HG03520 (cell line): ENCODE data around the gene DCPS.
"Not testable (repeated sequence)": the region's sequence is repeated elsewhere in the genome, so short reads cannot be mapped to it uniquely, and the experiment has no call there.

ENCODE experiments used
- ATAC-seq: cut with Tn5 transposase; IDR thresholded peaks from one replicate; pipeline ENCODE4 v1.9.1; 2021; ENCODE audit warnings: mild to moderate bottlenecking, moderate library complexity; ENCODE audit not compliant: unreplicated experiment

DCPS gene

DNA sequence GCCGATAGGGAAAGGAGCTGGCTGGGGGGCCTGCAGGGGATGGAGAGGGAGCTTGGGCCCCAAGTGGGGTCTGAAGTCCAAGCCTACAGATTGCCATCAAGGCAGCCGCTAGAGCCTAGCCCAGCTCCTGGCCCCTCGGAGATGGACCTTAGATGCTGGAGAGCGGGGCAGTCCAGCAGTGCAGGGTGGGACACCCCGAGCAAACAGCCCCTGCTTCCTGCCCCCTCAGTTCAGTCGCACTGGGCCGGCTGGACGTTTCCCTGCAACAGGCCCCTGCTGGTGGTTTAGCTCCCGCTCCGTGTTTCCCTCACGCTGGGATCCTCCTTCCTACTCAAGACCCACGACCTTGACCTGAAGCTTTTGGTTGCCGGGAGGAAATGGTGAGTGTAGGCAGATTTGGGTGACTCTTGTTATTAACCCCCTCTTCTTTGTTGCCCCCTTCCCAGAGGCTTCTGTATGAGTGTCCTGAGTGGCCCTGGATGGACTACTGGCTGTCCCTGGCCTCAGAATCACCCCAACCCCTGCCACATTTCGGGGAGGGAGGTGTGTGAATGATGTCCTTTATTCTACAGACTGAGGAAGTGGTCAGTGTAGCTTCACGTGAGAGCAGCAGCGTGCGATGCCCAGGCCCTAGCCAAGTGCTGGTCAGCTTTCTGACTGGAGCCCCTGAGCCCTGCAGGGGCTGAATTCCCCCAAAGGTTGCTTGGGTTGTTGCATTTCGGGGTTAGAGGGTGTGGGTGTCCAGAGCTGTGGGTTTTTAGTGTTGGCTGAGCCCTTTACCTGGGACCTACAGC lies 54.3 kb downstream of the DCPS start:
- ATAC-seq: no peak

DNA sequence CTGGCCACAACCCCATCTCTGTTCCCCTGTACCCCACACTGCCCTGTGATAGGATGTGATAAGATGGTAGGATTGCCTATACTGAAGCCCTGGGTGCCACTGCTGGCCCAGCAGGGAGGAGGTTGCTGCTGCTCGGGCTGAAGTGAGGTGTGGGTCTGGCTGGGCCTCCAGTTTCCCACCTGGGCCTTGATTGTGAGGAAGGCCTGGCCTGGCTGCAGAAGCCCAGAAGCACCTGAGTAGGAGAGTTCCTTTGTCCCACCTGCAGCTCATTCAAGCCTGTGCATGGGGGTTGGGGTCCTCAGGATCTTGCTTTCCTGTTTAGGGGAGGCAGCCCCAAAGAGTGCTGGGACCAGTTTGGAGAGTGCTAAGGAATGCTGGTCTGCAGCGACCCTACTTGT lies 54.9 kb downstream of the DCPS start:
- no peak for ATAC-seq

DNA sequence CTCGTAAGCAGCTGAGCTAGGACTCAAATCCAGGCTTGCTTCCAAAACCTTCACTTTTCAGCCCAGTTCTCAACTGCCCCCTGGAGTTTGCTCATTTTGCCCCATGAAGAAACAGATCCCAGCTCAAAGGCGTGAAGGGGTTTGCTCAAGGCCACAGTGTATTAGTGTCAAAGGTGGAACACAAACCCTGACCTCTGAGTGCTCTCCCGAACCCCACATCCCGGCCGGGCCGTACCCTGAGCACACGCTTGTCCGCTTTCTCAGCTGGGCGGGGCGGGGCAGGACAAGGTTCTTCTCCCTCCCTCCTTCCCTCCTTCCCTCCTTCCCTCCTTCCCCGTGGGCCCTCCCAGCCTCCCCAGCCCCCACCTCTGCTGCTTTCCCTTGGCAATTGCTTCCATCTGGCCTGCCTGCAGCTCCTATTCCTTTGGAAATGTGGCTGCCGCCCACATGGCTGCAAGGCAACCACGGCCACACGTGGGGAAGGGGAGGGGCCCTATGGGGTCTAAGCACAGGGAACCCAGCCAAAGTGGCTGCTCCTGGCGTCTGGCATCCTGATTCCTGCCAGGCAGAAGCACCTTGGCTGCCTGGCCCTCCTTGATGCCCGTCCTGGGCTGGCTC lies 55.7 kb downstream of the DCPS start:
- no peak for ATAC-seq

DNA sequence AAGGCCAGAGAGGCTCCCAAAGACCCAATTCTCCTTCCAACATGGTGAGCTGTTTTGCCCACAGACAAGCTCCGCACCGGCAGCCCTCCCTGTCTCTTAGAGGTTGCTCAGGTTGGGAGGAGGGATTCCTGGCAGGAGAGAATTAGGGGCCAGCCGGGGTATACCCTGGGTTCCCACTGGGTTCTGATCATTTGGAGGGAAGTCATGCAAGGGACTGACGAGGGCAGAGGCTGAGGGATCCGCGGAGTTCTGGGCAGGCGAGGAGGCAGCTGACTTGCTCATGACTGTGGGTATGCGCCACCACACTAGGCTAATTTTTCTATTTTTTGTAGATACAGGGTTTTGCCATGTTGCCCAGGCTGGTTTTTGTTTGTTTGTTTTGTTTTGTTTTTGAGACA lies 56.2 kb downstream of the DCPS start:
- ATAC-seq: no peak

DNA sequence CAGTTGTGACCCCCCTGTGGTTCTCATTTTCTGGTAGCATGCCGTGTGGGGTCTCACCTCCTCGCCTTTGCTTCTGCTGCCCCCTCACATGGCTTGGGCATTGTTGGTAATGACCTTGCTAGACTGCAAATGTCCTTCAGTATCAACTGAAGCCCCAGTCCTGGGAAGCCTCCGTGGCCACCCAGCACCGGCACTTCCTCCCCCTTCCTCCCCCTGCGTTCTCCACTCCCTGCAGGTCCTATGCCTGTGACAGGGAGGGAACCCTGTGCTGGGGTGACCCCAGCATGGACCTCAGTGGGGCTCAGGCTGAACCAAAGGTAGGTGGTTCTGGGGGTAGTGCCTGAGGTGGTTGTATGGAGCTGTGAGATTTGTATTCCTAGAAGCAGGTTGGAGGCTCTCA lies 57.5 kb downstream of the DCPS start:
- ATAC-seq: no peak

DNA sequence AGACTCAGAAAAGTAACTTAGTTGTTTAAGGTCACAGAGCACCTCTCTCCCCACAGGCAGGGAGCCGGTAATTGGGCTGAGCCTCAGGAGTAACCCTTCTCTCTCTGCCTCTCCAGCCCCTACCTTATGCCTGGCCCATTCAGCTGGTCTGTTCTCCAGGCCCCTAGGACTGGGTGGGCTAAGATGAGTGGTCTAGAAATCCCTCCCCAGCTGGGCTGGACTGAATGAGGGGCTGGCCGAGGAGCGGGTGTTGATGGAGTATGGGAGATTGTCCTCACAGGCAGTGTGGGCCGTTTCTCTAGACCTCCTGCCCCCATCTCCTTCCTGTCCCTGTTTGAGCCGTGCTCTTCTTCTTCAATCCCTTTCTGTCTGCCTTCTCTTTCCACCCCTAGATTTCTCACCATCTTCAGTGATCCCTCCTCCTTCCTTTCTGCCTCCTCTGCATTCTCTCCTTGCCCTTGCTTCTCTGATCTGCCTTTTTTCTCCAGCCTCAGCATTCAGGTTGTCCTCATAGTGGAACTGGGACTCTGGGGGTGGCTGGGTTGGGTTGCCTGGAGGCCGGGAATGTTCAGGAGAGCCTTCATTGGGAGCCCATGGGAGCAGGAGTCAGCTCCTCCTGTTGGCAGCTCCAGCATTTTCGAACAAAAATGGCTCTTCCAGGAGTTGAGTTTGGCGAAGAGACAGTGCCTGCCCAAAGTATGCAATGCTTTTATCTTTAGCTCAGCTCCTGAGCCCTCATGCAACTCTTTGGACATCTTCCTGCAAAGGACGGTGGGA lies 59.2 kb downstream of the DCPS start:
- no peak for ATAC-seq

DNA sequence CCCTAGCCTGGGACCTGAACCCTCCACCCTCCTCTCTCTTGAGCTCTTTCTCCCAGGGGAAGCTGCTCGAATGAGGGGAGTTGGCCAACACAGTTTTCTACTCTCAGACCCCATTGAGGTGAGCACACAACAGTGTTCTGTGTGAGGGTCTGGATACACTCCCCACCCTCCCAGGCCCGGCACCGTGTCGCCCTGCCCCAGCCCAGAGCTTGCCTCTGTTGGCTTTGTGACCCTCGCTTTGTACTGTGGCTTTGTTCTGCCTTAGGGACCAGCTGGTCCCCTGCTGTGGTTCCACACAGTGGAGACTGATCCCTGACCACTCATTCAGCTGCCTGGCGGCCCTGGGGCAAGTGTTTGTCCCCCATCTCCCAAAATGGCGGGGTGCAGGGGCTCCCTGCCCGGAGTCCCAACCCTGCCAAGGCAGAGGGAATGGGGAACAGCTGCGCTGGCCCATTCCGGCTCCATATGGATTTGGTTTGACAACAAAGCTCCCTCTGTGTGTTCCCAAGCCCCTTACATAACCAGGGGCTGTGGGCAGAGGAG lies 59.9 kb downstream of the DCPS start:
- no peak for ATAC-seq

DNA sequence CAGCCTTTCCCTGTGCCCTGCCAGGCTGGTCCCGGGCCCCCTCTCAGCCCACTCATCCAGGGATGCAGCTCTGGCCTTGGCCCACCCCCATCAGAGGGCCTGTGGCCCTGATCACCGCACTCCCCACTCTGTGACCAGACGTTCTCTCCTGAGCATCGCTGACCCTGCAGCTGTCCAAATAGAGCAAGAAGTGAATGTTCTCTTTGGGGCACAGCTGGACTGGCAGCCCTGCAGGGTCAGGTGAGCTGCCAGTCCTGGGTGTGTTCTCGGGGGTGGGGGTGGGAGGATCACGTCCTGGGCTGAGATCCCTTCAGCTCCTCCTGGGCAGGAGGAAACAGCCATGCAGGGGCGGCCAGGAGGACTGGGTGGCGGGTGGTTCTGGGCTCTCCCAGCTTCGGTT lies 60.9 kb downstream of the DCPS start:
- not testable (repeated sequence) for ATAC-seq

DNA sequence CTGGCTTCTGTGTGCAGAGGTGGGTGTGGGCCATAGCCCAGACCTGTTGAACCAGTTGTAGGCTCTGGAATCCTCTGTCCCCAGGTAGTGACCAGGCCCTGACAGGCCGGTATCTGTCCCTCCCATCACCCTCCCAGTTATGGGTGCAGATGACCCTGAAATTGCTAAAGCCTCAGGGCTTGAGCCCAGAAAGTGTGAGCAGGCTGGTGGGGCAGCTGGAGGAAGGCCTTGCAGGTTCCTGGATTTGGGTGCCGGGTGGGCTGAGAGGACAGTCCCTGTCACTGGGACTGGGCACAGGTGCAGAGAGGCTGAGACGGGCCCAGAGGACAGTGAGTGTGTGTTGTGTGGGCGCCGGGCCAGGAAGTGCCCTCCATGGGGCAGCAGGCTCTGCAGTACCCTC lies 61.6 kb downstream of the DCPS start:
- ATAC-seq: not testable (repeated sequence)

DNA sequence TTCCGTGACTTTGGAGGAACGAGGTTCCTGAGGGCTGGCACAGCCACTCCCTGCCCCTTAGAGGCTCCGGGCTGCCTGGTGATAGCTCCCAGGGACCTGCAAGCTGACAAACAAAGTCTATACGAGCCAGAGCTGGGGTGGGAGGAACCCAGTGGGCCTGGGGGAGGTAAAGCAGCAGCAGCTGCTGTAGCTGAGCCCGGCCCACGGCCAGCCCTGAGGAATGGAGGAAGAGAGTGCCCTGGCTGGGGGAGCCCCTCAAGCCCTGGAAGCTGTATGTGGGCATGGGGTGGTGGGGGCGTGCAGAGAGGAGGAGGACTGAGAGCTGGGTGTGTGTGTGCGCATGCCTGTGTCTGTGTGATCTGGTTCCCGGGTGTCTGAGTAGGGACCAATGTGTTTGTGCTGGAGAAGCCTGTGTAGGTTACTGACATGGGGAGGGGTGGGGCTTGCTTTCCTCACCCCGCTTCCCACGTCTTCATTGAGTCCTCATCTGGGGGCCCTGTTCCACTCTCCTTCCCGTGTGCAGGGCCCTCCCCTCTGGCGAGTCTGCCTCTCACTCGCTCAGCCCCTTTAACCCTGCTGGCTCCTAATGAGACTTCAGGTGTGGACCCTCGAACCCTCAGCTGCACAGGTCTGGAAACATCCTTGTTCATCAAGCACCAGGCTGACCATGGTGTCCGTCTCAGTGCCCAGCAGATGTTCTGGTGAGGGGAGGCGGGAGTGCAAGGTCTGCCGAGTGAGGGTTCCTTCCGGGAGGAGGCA lies 62.4 kb downstream of the DCPS start:
- no peak for ATAC-seq

DNA sequence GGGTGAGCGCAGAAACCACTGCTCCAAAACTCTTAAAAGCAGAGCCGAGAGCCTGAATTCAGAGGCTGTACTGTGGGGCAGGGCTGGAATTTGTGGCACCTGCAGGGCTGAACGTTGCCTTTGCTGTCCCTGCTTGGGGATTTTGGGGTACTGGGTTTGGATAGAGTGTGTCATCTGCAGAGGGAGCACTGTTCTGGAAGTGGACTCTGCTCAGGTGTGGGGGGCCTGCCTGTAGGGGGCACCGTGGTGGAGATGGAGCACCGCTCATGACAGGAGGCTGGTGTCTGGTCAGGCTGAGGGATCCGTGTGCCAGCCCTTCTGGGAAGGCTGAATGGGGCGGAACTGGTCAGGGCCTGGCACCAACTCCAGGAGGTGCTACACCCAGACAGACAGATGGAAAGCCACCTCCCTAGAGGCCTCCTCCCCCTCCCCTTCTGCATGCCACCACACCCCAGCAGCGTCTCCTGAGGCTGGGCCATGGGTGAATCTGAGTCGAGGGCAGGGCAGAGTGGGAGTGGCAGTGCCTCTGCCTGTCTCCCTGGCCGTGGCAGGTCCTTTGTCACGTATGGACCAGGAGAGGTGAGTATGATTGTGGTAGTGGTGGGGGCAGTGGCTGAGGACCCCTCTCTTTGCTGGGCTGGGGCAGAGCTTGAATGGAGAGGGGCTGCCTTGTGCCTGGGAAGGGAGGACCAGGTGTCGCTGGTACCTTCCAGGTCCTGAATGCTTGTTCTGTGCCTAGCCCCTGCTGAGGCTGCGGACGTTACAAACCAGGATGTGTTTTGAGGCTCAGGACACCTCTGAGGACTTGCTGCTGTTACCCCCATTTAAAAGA lies 63.2 kb downstream of the DCPS start:
- not testable (repeated sequence) for ATAC-seq

DNA sequence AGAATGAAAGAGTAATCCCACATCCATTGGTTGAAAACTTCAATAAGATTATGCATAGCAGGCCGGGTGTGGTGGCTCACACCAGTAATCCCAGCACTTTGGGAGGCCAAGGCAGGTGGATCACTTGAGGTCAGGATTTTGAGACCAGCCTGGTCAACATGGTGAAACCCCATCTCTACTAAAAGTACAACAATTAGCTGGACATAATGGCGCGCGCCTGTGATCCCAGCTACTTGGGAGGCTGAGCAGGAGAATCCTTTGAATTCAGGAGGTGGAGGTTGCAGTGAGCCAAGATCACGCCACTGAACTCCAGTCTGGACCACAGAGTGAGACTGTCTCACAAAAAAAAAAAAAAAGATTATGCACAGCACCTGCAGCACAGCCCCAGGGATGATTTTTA lies 63.9 kb downstream of the DCPS start:
- ATAC-seq: not testable (repeated sequence)

DNA sequence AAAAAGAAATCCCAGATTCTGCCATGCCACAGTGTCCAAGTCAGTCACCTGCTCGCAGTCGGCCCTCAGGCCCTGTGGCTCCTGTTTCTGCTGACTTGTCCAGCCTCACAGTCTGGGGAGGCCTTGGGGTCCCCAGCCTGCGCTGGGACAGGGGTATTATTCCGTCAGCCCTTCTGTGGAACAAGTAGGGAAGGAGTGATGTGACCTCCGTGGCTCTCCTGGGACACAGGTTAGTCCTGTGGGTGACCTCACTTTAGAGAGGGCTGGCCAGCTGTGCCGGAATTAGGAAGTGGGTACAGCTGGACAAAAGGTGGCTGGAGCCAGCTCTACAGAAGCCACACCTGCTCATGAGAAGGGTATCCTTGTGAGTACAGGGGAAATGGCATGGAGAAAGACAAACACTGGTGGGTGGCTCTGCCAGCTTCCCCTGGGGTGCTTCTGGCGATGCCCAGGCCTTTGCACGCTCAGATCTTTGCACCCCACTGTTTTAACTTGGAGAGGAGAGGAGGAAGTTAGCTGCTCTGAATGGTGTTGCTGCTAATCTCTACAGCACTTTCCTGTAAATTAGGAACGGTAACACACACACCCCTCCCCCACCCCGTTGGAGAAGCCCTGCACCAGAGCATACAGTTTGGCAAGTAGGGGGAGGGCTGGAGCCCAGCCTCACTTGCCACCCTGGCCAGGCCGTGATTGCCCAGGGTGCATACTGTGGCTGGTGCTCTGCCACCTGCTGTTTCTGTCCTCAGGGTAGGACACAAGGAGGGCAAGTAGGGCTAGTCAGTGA lies 64.7 kb downstream of the DCPS start:
- ATAC-seq: not testable (repeated sequence)

DNA sequence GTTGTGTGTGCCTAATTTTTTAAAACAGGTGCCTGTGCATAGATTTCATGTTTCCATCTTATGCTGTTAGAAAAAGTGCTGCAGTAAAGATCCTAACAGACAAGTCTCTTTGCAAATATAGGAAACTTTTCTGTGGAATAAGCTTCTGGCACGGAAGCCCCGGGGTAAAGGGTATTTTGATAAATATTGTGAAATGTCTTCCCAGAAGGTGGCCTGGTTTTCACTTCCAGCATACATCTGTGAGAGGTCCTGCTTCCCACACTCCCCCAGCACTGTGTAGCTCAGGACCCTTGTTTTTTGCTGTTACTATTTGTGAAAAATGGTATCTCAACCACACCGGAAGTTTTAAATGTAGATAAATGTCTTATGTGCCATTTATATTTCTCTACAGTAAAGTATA lies 66.2 kb downstream of the DCPS start:
- ATAC-seq: no peak

DNA sequence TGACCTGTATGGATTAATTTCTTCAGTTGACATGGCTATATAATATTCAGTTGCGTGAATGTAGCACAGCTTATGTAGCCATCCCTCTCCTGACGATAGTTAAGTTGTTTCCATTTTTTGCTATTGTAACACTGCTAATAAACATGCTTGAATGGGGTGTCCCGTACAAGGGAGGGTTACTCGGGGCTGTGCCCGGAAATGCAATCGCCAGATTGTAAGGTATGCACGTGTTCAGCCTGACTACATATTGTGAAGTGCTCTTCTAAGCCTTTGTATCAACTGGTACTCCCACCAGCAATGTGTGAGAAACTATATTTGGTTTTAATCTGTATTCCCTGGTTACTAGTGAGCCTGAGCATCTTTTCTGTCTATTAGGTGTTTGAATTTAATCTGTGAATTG lies 67.7 kb downstream of the DCPS start:
- ATAC-seq: no peak

DNA sequence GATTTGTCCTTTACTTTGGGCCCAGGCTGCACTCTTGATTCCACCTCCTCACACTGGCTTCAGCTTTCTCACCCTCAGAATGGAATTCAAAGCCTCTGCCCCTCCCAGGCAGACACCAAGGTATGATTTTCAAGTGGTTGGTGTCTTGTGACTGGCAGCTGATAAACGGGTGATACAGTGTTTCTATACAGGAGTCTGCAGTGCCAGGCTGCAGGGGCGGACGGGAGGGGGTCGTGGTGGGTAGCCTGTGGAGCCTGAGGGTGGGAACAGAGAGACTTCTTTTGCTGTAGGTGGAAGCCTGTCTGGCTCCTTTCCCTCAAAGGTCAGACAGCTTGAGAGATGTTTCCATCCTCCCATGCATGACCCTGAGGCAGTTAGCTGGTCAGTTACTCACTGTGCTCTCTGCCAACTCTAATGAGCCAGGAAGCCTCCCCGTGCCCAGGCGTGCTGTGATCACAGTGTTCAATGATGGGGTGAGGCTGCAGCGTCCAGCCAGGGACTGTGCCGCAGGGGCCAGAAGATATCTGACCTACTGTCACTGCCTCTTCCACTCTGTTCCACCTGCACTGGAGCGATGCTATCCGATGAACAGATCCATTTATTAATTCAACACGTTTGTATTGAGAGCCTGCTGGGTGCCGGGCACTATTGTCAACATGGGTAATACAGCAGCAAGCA lies 69.7 kb downstream of the DCPS start:
- not testable (repeated sequence) for ATAC-seq

DNA sequence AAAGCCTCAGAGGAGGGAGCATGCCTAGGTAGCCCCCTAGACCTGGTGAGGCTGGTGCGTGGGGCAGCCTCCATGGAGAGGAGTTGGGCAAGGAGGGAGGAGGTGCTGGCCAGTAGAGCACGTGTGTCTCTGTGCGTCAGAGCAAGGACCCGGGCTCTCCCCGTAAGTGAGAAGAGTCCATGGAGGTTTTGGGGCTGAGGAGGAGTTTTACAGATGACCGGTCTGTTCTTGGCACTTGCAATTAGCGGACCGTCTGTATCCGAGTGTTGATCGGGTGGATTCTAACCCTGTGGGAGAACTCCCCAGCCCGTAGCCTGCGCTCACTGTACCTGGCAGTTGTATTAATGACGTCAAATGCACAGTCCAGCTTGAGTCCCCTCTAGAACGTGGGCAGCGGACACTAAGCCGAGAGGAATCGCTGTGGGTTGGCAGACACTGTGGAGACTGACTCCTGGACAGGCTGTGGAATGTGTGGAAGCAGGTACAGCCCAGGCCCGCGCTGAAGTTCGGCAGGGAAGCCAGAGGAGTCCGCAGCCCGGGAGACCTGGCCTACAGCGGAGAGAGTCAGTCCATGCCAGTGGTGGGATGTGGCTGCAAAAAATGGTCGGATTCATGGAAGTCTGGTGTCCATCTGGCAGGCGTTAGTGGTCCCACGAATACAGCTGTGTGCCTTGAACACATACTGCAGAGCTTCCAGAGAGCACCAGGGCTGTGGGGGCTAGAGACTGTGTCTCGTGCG lies 70.9 kb downstream of the DCPS start:
- not testable (repeated sequence) for ATAC-seq

DNA sequence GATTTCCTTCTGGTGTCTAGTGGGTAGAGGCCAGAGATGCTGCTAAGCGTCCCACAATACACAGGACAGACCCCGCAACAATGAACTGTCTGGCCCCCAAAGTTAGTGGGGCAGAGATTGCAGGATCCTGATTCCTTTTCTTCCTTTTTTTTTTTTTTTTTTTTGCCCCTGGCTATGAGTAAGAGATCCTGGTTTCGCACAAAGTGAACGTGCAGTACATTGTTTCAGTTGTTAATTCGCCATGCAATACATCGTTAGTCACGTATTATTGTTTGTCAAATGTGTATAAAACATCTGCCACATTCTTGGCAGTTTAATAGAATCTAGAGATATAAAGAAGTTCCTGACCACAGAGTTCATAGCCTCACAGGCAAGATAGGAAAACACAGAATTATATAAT lies 71.9 kb downstream of the DCPS start:
- ATAC-seq: no peak
